GM12878 (cell line): Measurements from ENCODE around the gene ANGPTL2. TPM values are rescaled to one million over a fixed set of nuclear protein-coding genes. Genes with fewer than 3 reads are reported as not detected.

Experiments
- ATAC-seq: fragments of 200-7000 bp; cut with Tn5 transposase; 3 replicates; pipeline ENCODE4 v1.9.1; 2020; ENCODE audit warnings: mild to moderate bottlenecking, moderate library complexity
- BruUV-seq: library from RNA; stranded (reverse); fragments of 400-500 nt; replicated peaks from 2 replicates; lab custom pipeline; 2021; lab: Mats Ljungman, UMichigan
- CTCF ChIA-PET: fragments of 300-600 bp; sonication (Branson Sonifier 250); formaldehyde crosslinking; extraction: SDS; loops from one replicate; lab custom pipeline; 2021; ENCODE audit warnings: inconsistent platforms; lab: Yijun Ruan, JAX
- POLR2A ChIA-PET: fragments of 350-600 bp; formaldehyde crosslinking; extraction: SDS; loops from one replicate; lab custom pipeline; 2021; ENCODE audit warnings: inconsistent platforms; lab: Charles Lee
- RAD21 ChIA-PET: fragments of 300-600 bp; sonication (Branson Sonifier 250); formaldehyde crosslinking; loops from one replicate; lab custom pipeline; 2023; ENCODE audit warnings: antibody characterized with exemption; ENCODE audit not compliant: unreplicated experiment; lab: Charles Lee
- SMC1A ChIA-PET: fragments of 300-600 bp; sonication (Branson Sonifier 250); formaldehyde crosslinking; loops from one replicate; lab custom pipeline; 2023; ENCODE audit not compliant: unreplicated experiment, uncharacterized antibody; lab: Charles Lee
- DNase-seq: peaks from one replicate; pipeline ENCODE4 v3.0.0-alpha.2; 2011; ENCODE audit warnings: low read depth, low spot score
- FAIRE-seq: peaks from 3 replicates; lab custom pipeline; 2011; peaks lifted over from hg19 to GRCh38; lab: Jason Lieb, UNC
- H2AFZ ChIP-seq: 2 replicates; pipeline ENCODE4 v1.6.0; 2011; ENCODE audit warnings: low read depth, low read length, control low read depth; ENCODE audit not compliant: control insufficient read depth
- H3K27ac ChIP-seq: 2 replicates; pipeline ENCODE4 v1.5.1; 2011; ENCODE audit warnings: control low read depth; ENCODE audit not compliant: control insufficient read depth, insufficient read depth
- H3K27me3 ChIP-seq, 2 experiments: replicated peaks in 1 of 2; 2 replicates each; pipeline versions ENCODE4 v1.6.0 to v1.6.1; 2011; ENCODE audit warnings: low read length in 1 of 2; ENCODE audit not compliant: control insufficient read depth in 2 of 2, insufficient read depth in 2 of 2
- H3K36me3 ChIP-seq, 2 experiments: 2 replicates each; pipeline ENCODE4 v1.5.1; 2011; ENCODE audit warnings: low read length in 1 of 2; ENCODE audit not compliant: control insufficient read depth in 2 of 2, insufficient read depth in 2 of 2
- H3K4me1 ChIP-seq: 2 replicates; pipeline ENCODE4 v1.6.1; 2011; ENCODE audit warnings: mild to moderate bottlenecking, low read length, moderate library complexity, mixed read lengths; ENCODE audit not compliant: control insufficient read depth, insufficient read depth
- H3K4me2 ChIP-seq: 2 replicates; pipeline ENCODE4 v1.6.0; 2011; ENCODE audit warnings: control low read depth; ENCODE audit not compliant: control insufficient read depth, insufficient read depth
- H3K4me3 ChIP-seq: fragments of 200-600 bp; sonication (generic); 2 replicates; pipeline ENCODE4 v1.5.1; 2016
- H3K79me2 ChIP-seq: 2 replicates; pipeline ENCODE4 v1.6.0; 2011; ENCODE audit warnings: low read length; ENCODE audit not compliant: control insufficient read depth, insufficient read depth
- H3K9ac ChIP-seq: 2 replicates; pipeline ENCODE4 v1.8.0; 2011; ENCODE audit warnings: low read length, control low read depth, mixed read lengths; ENCODE audit not compliant: control insufficient read depth, insufficient read depth
- H3K9me3 ChIP-seq: replicated peaks from 3 replicates; pipeline ENCODE4 v1.5.1; 2011; ENCODE audit warnings: mild to moderate bottlenecking, low read length; ENCODE audit not compliant: control insufficient read depth, insufficient read depth
- H4K20me1 ChIP-seq: 2 replicates; pipeline ENCODE4 v1.6.0; 2011; ENCODE audit not compliant: control insufficient read depth, insufficient read depth
- CBX5 ChIP-seq: sonication (generic); IDR thresholded peaks from 2 replicates; pipeline ENCODE4 v1.6.1; 2016; ENCODE audit warnings: low read depth, moderate library complexity, mild to moderate bottlenecking, inconsistent platforms
- CHD4 ChIP-seq: fragments of 200-600 bp; sonication (generic); IDR thresholded peaks from 2 replicates; pipeline ENCODE4 v1.6.1; 2016; ENCODE audit warnings: mild to moderate bottlenecking
- IKZF1 ChIP-seq: fragments of 450-650 bp; conservative IDR thresholded peaks from 2 replicates; pipeline ENCODE4 v1.6.1; 2017; ENCODE audit warnings: antibody characterized with exemption, mild to moderate bottlenecking
- IRF3 ChIP-seq: fragments of 450-650 bp; IDR thresholded peaks from 2 replicates; pipeline ENCODE4 v1.6.1; 2014; ENCODE audit warnings: mild to moderate bottlenecking
- MAX ChIP-seq: IDR thresholded peaks from 2 replicates; pipeline ENCODE4 v1.6.1; 2012; ENCODE audit warnings: low read depth, low read length, improper control_type of control experiment
- NFYA ChIP-seq: IDR thresholded peaks from 2 replicates; pipeline ENCODE4 v1.6.1; 2011; ENCODE audit warnings: low read depth, mild to moderate bottlenecking, low read length, improper control_type of control experiment, borderline replicate concordance
- NR2C1 ChIP-seq: fragments of 450-650 bp; IDR thresholded peaks from 2 replicates; pipeline ENCODE4 v1.6.1; 2017; ENCODE audit warnings: antibody characterized with exemption, mild to moderate bottlenecking, moderate library complexity
- REST ChIP-seq: IDR thresholded peaks from 2 replicates; pipeline ENCODE4 v1.6.1; 2012; ENCODE audit warnings: mild to moderate bottlenecking, low read depth, low read length
- SMAD5 ChIP-seq: IDR thresholded peaks from 2 replicates; pipeline ENCODE4 v1.6.1; 2016; ENCODE audit warnings: antibody characterized with exemption, low read depth
- YY1 ChIP-seq: IDR thresholded peaks from 2 replicates; pipeline ENCODE4 v1.6.1; 2011; ENCODE audit warnings: low read depth, mild to moderate bottlenecking, low read length
- ZBTB11 ChIP-seq: fragments of 450-650 bp; formaldehyde crosslinking; IDR thresholded peaks from 2 replicates; pipeline ENCODE4 v1.5.0; 2022; ENCODE audit warnings: mild to moderate bottlenecking, missing genetic modification characterization
- ZNF207 ChIP-seq: fragments of 450-650 bp; IDR thresholded peaks from 2 replicates; pipeline ENCODE4 v1.6.1; 2014; ENCODE audit warnings: antibody characterized with exemption, mild to moderate bottlenecking, borderline replicate concordance
- WGBS: methylation state at CpG from one replicate; pipeline ENCODE4 v1.1.6; 2016; ENCODE audit warnings: low lambda C conversion rate; ENCODE audit not compliant: insufficient replicate concordance, insufficient coverage; ENCODE audit errors: missing lambda C conversion rate; 5-methylcytosine and 5-hydroxymethylcytosine counted together
- in situ Hi-C: fragments of 300-500 bp; cut with MboI; formaldehyde crosslinking; loops from 9 replicates; pipeline ENCODE4 v1.14.3; 2018; ENCODE audit warnings: mixed read lengths
- intact Hi-C: fragments of 100-400 bp; cut with micrococcal nuclease; formaldehyde crosslinking; loops from one replicate; pipeline ENCODE4 v1.14.2; 2022; ENCODE audit not compliant: unreplicated experiment
- polyA plus RNA-seq, 11 experiments: library from polyadenylated mRNA; depleted of rRNA in 4 of 11; unstranded in 6 of 11; stranded (reverse) in 5 of 11; fragments of >200 nt; fragmentation: Nextera tagmentation in 4 of 11; fragmentation: Illumina TruSeq in 1 of 11; extraction: Ambion mirVana in 4 of 11; extraction: Trizol in 1 of 11; gene quantifications; 1 replicate in 1 of 11; 2 replicates in 10 of 11; pipeline versions ENCODE4 v1.2.1 to v1.2.3, GENCODE V29; 2011 to 2016; ENCODE audit warnings: inconsistent platforms in 2 of 11, missing spikeins in 2 of 11, low read depth in 1 of 11
- total RNA-seq, 4 experiments: library from RNA; depleted of rRNA in 3 of 4; stranded (reverse); fragments of >200 nt in 3 of 4; fragmentation: Illumina TruSeq in 1 of 4; extraction: Trizol in 1 of 4; gene quantifications; 2 replicates each; pipeline versions ENCODE4 v1.2.1 to v1.2.3, GENCODE V29; 2013 to 2021
- TF ChIP-seq, protein P1 (sequence below): IDR thresholded peaks from 2 replicates; pipeline ENCODE4 v1.6.1; 2011; ENCODE audit warnings: borderline replicate concordance, low read depth, mild to moderate bottlenecking, moderate library complexity, mixed read lengths, low read length; ENCODE audit not compliant: insufficient read depth; ENCODE audit errors: extremely low read length

Gene ANGPTL2
- total and polyA plus RNA-seq, 10 of the 15 experiments (the other 5 are each of a cell fraction or from before 2014, with no cell fraction given), result 0.13 to 2.6 (median 0.82) TPM; not detected in 1

GRCh38 chr9:127124792-127125191 lies 2.4 kb upstream of the ANGPTL2 start (continued):
- TF ChIP-seq REST, result no peak
- no peak for TF ChIP-seq NFYA
- no peak for TF ChIP-seq IRF3
- no peak for TF ChIP-seq YY1
- TF ChIP-seq CBX5, result no peak

DNA sequence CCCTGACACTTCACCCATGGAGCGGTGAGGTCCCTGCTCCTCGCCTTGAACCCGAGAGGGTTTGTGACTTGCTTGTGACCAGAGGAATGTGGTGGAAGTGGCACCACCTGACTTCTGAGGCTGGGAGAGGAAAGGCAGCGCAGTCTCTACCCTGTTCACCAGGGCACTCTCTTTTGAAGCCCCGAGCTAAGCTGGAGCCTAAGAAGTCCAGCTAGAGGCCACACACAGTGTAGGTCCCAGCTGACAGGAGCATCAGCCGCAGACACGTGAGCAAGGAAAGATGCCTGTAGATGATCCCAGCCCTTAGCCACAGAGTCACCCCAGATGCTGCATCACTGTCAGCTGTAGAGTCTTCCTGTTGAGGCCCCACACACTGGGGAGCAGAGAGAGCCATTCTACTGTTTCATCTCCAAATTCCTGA lies 1.7 kb upstream of the ANGPTL2 start:
- FAIRE-seq, result no peak
- in situ Hi-C loops, result no loop called here
- no peak overlapping the region for H2AFZ ChIP-seq
- 78% methylated on average over 7 of the region's 7 CpGs for WGBS
- ChIA-PET POLR2A (interaction anchor here (1.6 kb wide), 1 partner anchor 30 kb away, joined by 4 read pairs; no protein-coding TSS in a partner anchor), SMC1A (interaction anchor here (0.9 to 1.9 kb wide), 3 partner anchors 30 to 138 kb away, joined by 3 to 5 read pairs (median 4); no protein-coding TSS in a partner anchor), RAD21 (interaction anchor here (1.3 to 1.5 kb wide), 2 partner anchors 41 to 418 kb away, joined by 3 read pairs; no protein-coding TSS in a partner anchor), CTCF (interaction anchor here (1.0 to 1.5 kb wide), 3 partner anchors 17 to 47 kb away, joined by 3 read pairs; no protein-coding TSS in a partner anchor)
- no TSS peak for BruUV-seq
- no peaks in the 10 kb centered on the region for H3K9me3 ChIP-seq
- H4K20me1 ChIP-seq, result no peaks in the 10 kb centered on the region
- no peaks in the 10 kb centered on the region for H3K36me3 ChIP-seq
- no peak for ATAC-seq
- DNase-seq, result no peak
- no peak overlapping the region for H3K9ac ChIP-seq
- no peak overlapping the region for H3K4me2 ChIP-seq
- peaks cover 12% of the 10 kb centered on the region for H3K4me1 ChIP-seq
- H3K4me3 ChIP-seq, result no peak overlapping the region
- H3K27me3 ChIP-seq, result no peaks in the 10 kb centered on the region
- H3K27ac ChIP-seq, result no peak overlapping the region
- intact Hi-C loops, result loop anchor here (5.0 kb wide), 1 partner anchor 182 kb away; no protein-coding TSS in a partner anchor
- H3K79me2 ChIP-seq, result no peaks in the 10 kb centered on the region
- TF ChIP-seq IKZF1, result no peak
- no peak for TF ChIP-seq ZBTB11 (CRISPR knock-in tag)
- TF ChIP-seq MAX, result no peak
- no peak for TF ChIP-seq ZNF207
- TF ChIP-seq, protein P1, sequence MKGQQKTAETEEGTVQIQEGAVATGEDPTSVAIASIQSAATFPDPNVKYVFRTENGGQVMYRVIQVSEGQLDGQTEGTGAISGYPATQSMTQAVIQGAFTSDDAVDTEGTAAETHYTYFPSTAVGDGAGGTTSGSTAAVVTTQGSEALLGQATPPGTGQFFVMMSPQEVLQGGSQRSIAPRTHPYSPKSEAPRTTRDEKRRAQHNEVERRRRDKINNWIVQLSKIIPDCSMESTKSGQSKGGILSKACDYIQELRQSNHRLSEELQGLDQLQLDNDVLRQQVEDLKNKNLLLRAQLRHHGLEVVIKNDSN, result no peak
- no peak for TF ChIP-seq NFYA
- TF ChIP-seq CHD4, result no peak
- TF ChIP-seq YY1, result no peak
- no peak for TF ChIP-seq NR2C1
- no peak for TF ChIP-seq SMAD5
